ENCODE results near the gene IKZF1. TPM values are rescaled to one million over a fixed set of nuclear protein-coding genes. Genes with fewer than 3 reads are reported as not detected.
"Not testable (repeated sequence)": the region's sequence is repeated elsewhere in the genome, so short reads cannot be mapped to it uniquely, and the experiment has no call there.

IKZF1 gene
- total RNA-seq, 8 experiments from 2014 or later, result 0.09 to 1.5 (median 0.43) TPM; not detected in 1

- no peaks in the 10 kb centered on the region for H3K4me1 ChIP-seq (replicated peaks in 1 of 2)
- H3K4me3 ChIP-seq, result no peak overlapping the region
- in situ Hi-C loops (cut with MboI; ENCODE audit: low pct_unique_long_range_greater_than_20kb in 2 of 9, low sequenced_read_pairs in 9 of 9, unreplicated experiment in 9 of 9), result no loop called here
- 17 to 100% (median 100%) methylated on average over 1 of the region's 1 CpG; no CpG with 5 or more reads in 5 of the 10 experiments for WGBS, 10 experiments
- no peak overlapping the region for H3K27ac ChIP-seq
- no peak for ATAC-seq (replicated peaks in 6 of 8)
These were observed 30.8 kb downstream of the IKZF1 start for GRCh38 chr7:50335230-50335794.

GRCh38 chr7:50335795-50336754, 31.6 kb downstream of the IKZF1 start:
- in situ Hi-C loops (cut with MboI; ENCODE audit: low pct_unique_long_range_greater_than_20kb in 2 of 9, low sequenced_read_pairs in 9 of 9, unreplicated experiment in 9 of 9), result no loop called here
- H3K4me1 ChIP-seq (replicated peaks in 1 of 2), result no peaks in the 10 kb centered on the region
- no peak overlapping the region for H3K27ac ChIP-seq
- no peak overlapping the region for H3K4me3 ChIP-seq
- ATAC-seq (replicated peaks in 6 of 8), result peak in 4 of 8 experiments; percentile 13 to 48 (median 38)
- 0 to 94% (median 56%) methylated on average over 1 to 6 of the region's 22 CpGs; no CpG with 5 or more reads in 6 of the 10 experiments for WGBS, 10 experiments

- H3K4me3 ChIP-seq, result no peak overlapping the region
- in situ Hi-C loops (cut with MboI; ENCODE audit: low pct_unique_long_range_greater_than_20kb in 2 of 9, low sequenced_read_pairs in 9 of 9, unreplicated experiment in 9 of 9), result no loop called here
- no peaks in the 10 kb centered on the region for H3K4me1 ChIP-seq (replicated peaks in 1 of 2)
- no peak overlapping the region for H3K27ac ChIP-seq
- ATAC-seq (replicated peaks in 6 of 8), result no peak
- 43 to 100% (median 79%) methylated on average over 1 to 10 of the region's 15 CpGs; no CpG with 5 or more reads in 2 of the 10 experiments for WGBS, 10 experiments
These were observed 32.6 kb downstream of the IKZF1 start for GRCh38 chr7:50336894-50337703.

GRCh38 chr7:50339472-50339871, 35.0 kb downstream of the IKZF1 start:
- ATAC-seq (replicated peaks in 6 of 8); H3K27ac ChIP-seq; H3K4me3 ChIP-seq; H3K4me1 ChIP-seq (replicated peaks in 1 of 2); in situ Hi-C loops (cut with MboI; ENCODE audit: low pct_unique_long_range_greater_than_20kb in 2 of 9, low sequenced_read_pairs in 9 of 9, unreplicated experiment in 9 of 9): not testable (repeated sequence)
- WGBS, 10 experiments, result 0 to 100% (median 93%) methylated on average over 1 to 7 of the region's 7 CpGs; no CpG with 5 or more reads in 1 of the 10 experiments

- in situ Hi-C loops (cut with MboI; ENCODE audit: low pct_unique_long_range_greater_than_20kb in 2 of 9, low sequenced_read_pairs in 9 of 9, unreplicated experiment in 9 of 9), result no loop called here
- 0 to 100% (median 42%) methylated on average over 1 to 5 of the region's 7 CpGs; no CpG with 5 or more reads in 2 of the 10 experiments for WGBS, 10 experiments
- ATAC-seq (replicated peaks in 6 of 8), result peak in 3 of 8 experiments; percentile 63 to 83 (median 82)
These were observed 35.5 kb downstream of the IKZF1 start for GRCh38 chr7:50339990-50340500.

GRCh38 chr7:50341724-50342123, 37.2 kb downstream of the IKZF1 start:
- ATAC-seq (replicated peaks in 6 of 8), result no peak
- WGBS, 10 experiments, result 0 to 100% (median 64%) methylated on average over 1 of the region's 1 CpG; no CpG with 5 or more reads in 1 of the 10 experiments

More at GRCh38 chr7:50339990-50340500, 35.5 kb downstream of the IKZF1 start:
- H3K27ac ChIP-seq, result no peak overlapping the region
- H3K4me3 ChIP-seq, result no peak overlapping the region
- H3K4me1 ChIP-seq (replicated peaks in 1 of 2), result no peaks in the 10 kb centered on the region

GRCh38 chr7:50342616-50343114, 38.1 kb downstream of the IKZF1 start:
- no peak overlapping the region for H3K27ac ChIP-seq
- WGBS, 10 experiments, result 1 to 80% (median 46%) methylated on average over 1 to 7 of the region's 8 CpGs
- ATAC-seq (replicated peaks in 6 of 8), result no peak
- in situ Hi-C loops (cut with MboI; ENCODE audit: low pct_unique_long_range_greater_than_20kb in 2 of 9, low sequenced_read_pairs in 9 of 9, unreplicated experiment in 9 of 9), result no loop called here
- H3K4me3 ChIP-seq, result no peak overlapping the region
- H3K4me1 ChIP-seq (replicated peaks in 1 of 2), result no peaks in the 10 kb centered on the region

More at GRCh38 chr7:50341724-50342123, 37.2 kb downstream of the IKZF1 start:
- Histone ChIP-seq H3K4me1 (replicated peaks in 1 of 2) (no peaks in the 10 kb centered on the region), H3K4me3 (no peak overlapping the region), H3K27ac (no peak overlapping the region)
- in situ Hi-C loops (cut with MboI; ENCODE audit: low pct_unique_long_range_greater_than_20kb in 2 of 9, low sequenced_read_pairs in 9 of 9, unreplicated experiment in 9 of 9), result no loop called here

- Histone ChIP-seq H3K4me3 (no peak overlapping the region), H3K4me1 (replicated peaks in 1 of 2) (no peaks in the 10 kb centered on the region), H3K27ac (no peak overlapping the region)
- WGBS, 10 experiments, result 5 to 100% (median 76%) methylated on average over 1 to 8 of the region's 8 CpGs
- peak in 3 of 8 experiments; percentile 39 to 79 (median 43) for ATAC-seq (replicated peaks in 6 of 8)
- in situ Hi-C loops (cut with MboI; ENCODE audit: low pct_unique_long_range_greater_than_20kb in 2 of 9, low sequenced_read_pairs in 9 of 9, unreplicated experiment in 9 of 9), result no loop called here
These were observed 42.3 kb downstream of the IKZF1 start for GRCh38 chr7:50346545-50347497.

GRCh38 chr7:50347693-50348092, 43.2 kb downstream of the IKZF1 start:
- in situ Hi-C loops (cut with MboI; ENCODE audit: low pct_unique_long_range_greater_than_20kb in 2 of 9, low sequenced_read_pairs in 9 of 9, unreplicated experiment in 9 of 9), result no loop called here
- H3K27ac ChIP-seq, result no peak overlapping the region
- peaks cover 0 to 3% of the 10 kb centered on the region in 2 donors for H3K4me1 ChIP-seq (replicated peaks in 1 of 2)
- 25 to 100% (median 82%) methylated on average over 2 to 10 of the region's 10 CpGs; no CpG with 5 or more reads in 2 of the 10 experiments for WGBS, 10 experiments
- no peak for ATAC-seq (replicated peaks in 6 of 8)
- H3K4me3 ChIP-seq, result no peak overlapping the region

- no peak overlapping the region for H3K27ac ChIP-seq
- no peak overlapping the region for H3K4me3 ChIP-seq
- in situ Hi-C loops (cut with MboI; ENCODE audit: low pct_unique_long_range_greater_than_20kb in 2 of 9, low sequenced_read_pairs in 9 of 9, unreplicated experiment in 9 of 9), result no loop called here
- peaks cover 0 to 3% of the 10 kb centered on the region in 2 donors for H3K4me1 ChIP-seq (replicated peaks in 1 of 2)
- ATAC-seq (replicated peaks in 6 of 8), result no peak
- WGBS, 10 experiments, result 27 to 98% (median 80%) methylated on average over 1 to 7 of the region's 8 CpGs; no CpG with 5 or more reads in 1 of the 10 experiments
These were observed 44.1 kb downstream of the IKZF1 start for GRCh38 chr7:50348469-50349162.

- peaks cover 0 to 3% of the 10 kb centered on the region in 2 donors for H3K4me1 ChIP-seq (replicated peaks in 1 of 2)
- no peak overlapping the region for H3K27ac ChIP-seq
- no peak for ATAC-seq (replicated peaks in 6 of 8)
- in situ Hi-C loops (cut with MboI; ENCODE audit: low pct_unique_long_range_greater_than_20kb in 2 of 9, low sequenced_read_pairs in 9 of 9, unreplicated experiment in 9 of 9), result no loop called here
- no peak overlapping the region for H3K4me3 ChIP-seq
- 18 to 100% (median 70%) methylated on average over 1 to 6 of the region's 6 CpGs for WGBS, 10 experiments
These were observed 44.9 kb downstream of the IKZF1 start for GRCh38 chr7:50349399-50349798.
